Panc1 (cell line): ENCODE data around the gene TOE1. TPM values are rescaled to one million over a fixed set of nuclear protein-coding genes. Genes with fewer than 3 reads are reported as not detected.

Source experiments
- ATAC-seq: fragments of 200-7000 bp; cut with Tn5 transposase; 2 replicates; pipeline ENCODE4 v1.9.1; 2020; ENCODE audit warnings: mild to moderate bottlenecking, moderate library complexity
- BruUV-seq: library from RNA; stranded (reverse); fragments of 400-500 nt; replicated peaks from 2 replicates; lab custom pipeline; 2021; lab: Mats Ljungman, UMichigan
- CTCF ChIA-PET: fragments of 300-600 bp; sonication (Branson Sonifier 250); formaldehyde crosslinking; loops from one replicate; lab custom pipeline; 2022; ENCODE audit warnings: antibody characterized with exemption; lab: Charles Lee
- POLR2A ChIA-PET: fragments of 300-600 bp; sonication (Branson Sonifier 250); formaldehyde crosslinking; loops from one replicate; lab custom pipeline; 2022; ENCODE audit warnings: antibody characterized with exemption; lab: Charles Lee
- DNase-seq: peaks from one replicate; pipeline ENCODE4 v3.0.0-alpha.2; 2010; ENCODE audit warnings: low read depth, low spot score
- H3K27ac ChIP-seq: 2 replicates; pipeline ENCODE4 v1.5.1; 2011; ENCODE audit warnings: mild to moderate bottlenecking, low read length, inconsistent platforms
- H3K27me3 ChIP-seq: fragments of 200-500 bp; sonication (Bioruptor generic); 2 replicates; pipeline ENCODE4 v1.6.0; 2014; ENCODE audit warnings: low read length, inconsistent platforms; ENCODE audit not compliant: control insufficient read depth, insufficient read depth
- H3K36me3 ChIP-seq: fragments of 200-500 bp; sonication (Bioruptor generic); 2 replicates; pipeline ENCODE4 v1.5.1; 2014; ENCODE audit warnings: inconsistent platforms, mild to moderate bottlenecking, low read length, moderate library complexity; ENCODE audit not compliant: control insufficient read depth, insufficient read depth
- H3K4me1 ChIP-seq: 2 replicates; pipeline ENCODE4 v1.5.1; 2011; ENCODE audit warnings: inconsistent platforms, mild to moderate bottlenecking, low read length, moderate library complexity; ENCODE audit not compliant: control insufficient read depth, insufficient read depth
- H3K4me3 ChIP-seq, 2 experiments: 2 replicates each; pipeline ENCODE4 v1.5.1; 2011 to 2012; ENCODE audit warnings: low read depth in 2 of 2, low read length in 2 of 2, mild to moderate bottlenecking in 2 of 2, inconsistent platforms in 1 of 2, moderate library complexity in 1 of 2
- H3K9me3 ChIP-seq: fragments of 200-500 bp; sonication (Bioruptor generic); 2 replicates; pipeline ENCODE4 v1.5.1; 2014; ENCODE audit warnings: low read depth, mild to moderate bottlenecking, inconsistent platforms, low read length, moderate library complexity; ENCODE audit not compliant: control insufficient read depth, insufficient read depth
- POLR2AphosphoS5 ChIP-seq: IDR thresholded peaks from 2 replicates; pipeline ENCODE4 v1.6.1; 2012; ENCODE audit warnings: mild to moderate bottlenecking, low read depth, low read length, moderate library complexity
- SIN3A ChIP-seq: IDR thresholded peaks from 2 replicates; pipeline ENCODE4 v1.6.1; 2012; ENCODE audit warnings: low read depth, mild to moderate bottlenecking, low read length, moderate library complexity, borderline replicate concordance; ENCODE audit not compliant: insufficient read depth
- TCF7L2 ChIP-seq: IDR thresholded peaks from 2 replicates; pipeline ENCODE4 v1.6.1; 2011; ENCODE audit warnings: mild to moderate bottlenecking, low read depth, low read length, inconsistent platforms
- in situ Hi-C: cut with HindIII; loops from 2 replicates; pipeline ENCODE4 v1.10.0; 2016; ENCODE audit warnings: low sequenced_read_pairs, low pct_unique_long_range_greater_than_20kb
- intact Hi-C: fragments of 100-400 bp; cut with micrococcal nuclease; formaldehyde crosslinking; loops from one replicate; pipeline ENCODE4 v1.10.0; 2022; ENCODE audit not compliant: unreplicated experiment
- total RNA-seq: library from RNA; stranded (reverse); gene quantifications from one replicate; pipeline ENCODE4 v1.2.1, GENCODE V29; 2021; ENCODE audit not compliant: unreplicated experiment
- TF ChIP-seq, protein P1 (sequence below), 2 experiments: IDR thresholded peaks; 2 replicates each; pipeline ENCODE4 v1.6.1; 2011 to 2012; ENCODE audit warnings: low read depth in 2 of 2, control low read depth in 1 of 2, low read length in 1 of 2, mild to moderate bottlenecking in 1 of 2, moderate library complexity in 1 of 2; ENCODE audit not compliant: insufficient read depth in 1 of 2
- TF ChIP-seq, protein P2 (sequence below): fragments of 450-650 bp; IDR thresholded peaks from 2 replicates; pipeline ENCODE4 v1.5.1; 2017; ENCODE audit warnings: mild to moderate bottlenecking

The TOE1 gene
- total RNA-seq, 1 experiment from 2014 or later = 14.3 TPM

DNA sequence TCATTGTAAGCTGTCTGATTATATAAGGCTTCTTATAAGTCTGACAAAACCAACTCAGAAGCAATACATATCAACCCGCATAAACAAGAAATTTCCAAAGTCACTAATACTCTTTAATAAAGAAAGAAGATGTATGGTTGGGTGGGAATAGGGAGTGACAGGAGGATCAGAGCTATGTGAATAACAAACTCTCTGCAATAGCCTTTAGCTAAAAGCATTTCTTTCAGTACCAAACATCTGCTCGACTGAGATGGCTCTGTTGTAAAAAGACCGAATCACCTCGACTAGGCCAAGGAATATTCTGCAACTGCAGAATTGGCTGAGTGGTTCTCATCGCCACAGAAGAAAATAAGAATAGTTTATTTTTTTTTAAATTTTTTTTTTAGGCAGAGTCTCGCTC is 39.6 kb downstream of the TOE1 start:
- ChIA-PET POLR2A (no interaction called here), CTCF (interaction anchor here (0.5 kb wide), 1 partner anchor 53 kb away, joined by 8 read pairs; no protein-coding TSS in a partner anchor)
- Histone ChIP-seq H3K9me3 (no peaks in the 10 kb centered on the region), H3K36me3 (no peaks in the 10 kb centered on the region), H3K4me3 (no peak overlapping the region), H3K27ac (no peak overlapping the region), H3K4me1 (no peaks in the 10 kb centered on the region), H3K27me3 (no peaks in the 10 kb centered on the region; the same call in 1 of the 2 replicates)
- no TSS peak for BruUV-seq
- ATAC-seq (no peak), DNase-seq (no peak)
- no peak for TF ChIP-seq TCF7L2
- no peak for TF ChIP-seq SIN3A
- TF ChIP-seq, protein P1, sequence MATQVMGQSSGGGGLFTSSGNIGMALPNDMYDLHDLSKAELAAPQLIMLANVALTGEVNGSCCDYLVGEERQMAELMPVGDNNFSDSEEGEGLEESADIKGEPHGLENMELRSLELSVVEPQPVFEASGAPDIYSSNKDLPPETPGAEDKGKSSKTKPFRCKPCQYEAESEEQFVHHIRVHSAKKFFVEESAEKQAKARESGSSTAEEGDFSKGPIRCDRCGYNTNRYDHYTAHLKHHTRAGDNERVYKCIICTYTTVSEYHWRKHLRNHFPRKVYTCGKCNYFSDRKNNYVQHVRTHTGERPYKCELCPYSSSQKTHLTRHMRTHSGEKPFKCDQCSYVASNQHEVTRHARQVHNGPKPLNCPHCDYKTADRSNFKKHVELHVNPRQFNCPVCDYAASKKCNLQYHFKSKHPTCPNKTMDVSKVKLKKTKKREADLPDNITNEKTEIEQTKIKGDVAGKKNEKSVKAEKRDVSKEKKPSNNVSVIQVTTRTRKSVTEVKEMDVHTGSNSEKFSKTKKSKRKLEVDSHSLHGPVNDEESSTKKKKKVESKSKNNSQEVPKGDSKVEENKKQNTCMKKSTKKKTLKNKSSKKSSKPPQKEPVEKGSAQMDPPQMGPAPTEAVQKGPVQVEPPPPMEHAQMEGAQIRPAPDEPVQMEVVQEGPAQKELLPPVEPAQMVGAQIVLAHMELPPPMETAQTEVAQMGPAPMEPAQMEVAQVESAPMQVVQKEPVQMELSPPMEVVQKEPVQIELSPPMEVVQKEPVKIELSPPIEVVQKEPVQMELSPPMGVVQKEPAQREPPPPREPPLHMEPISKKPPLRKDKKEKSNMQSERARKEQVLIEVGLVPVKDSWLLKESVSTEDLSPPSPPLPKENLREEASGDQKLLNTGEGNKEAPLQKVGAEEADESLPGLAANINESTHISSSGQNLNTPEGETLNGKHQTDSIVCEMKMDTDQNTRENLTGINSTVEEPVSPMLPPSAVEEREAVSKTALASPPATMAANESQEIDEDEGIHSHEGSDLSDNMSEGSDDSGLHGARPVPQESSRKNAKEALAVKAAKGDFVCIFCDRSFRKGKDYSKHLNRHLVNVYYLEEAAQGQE (IDR thresholded peaks at IDR 0.05; ENCODE audit: insufficient read depth in 1 of 2, low read depth in 2 of 2, low read length in 1 of 2) = no peak
- no peak for TF ChIP-seq POLR2AphosphoS5
- TF ChIP-seq, protein P2, sequence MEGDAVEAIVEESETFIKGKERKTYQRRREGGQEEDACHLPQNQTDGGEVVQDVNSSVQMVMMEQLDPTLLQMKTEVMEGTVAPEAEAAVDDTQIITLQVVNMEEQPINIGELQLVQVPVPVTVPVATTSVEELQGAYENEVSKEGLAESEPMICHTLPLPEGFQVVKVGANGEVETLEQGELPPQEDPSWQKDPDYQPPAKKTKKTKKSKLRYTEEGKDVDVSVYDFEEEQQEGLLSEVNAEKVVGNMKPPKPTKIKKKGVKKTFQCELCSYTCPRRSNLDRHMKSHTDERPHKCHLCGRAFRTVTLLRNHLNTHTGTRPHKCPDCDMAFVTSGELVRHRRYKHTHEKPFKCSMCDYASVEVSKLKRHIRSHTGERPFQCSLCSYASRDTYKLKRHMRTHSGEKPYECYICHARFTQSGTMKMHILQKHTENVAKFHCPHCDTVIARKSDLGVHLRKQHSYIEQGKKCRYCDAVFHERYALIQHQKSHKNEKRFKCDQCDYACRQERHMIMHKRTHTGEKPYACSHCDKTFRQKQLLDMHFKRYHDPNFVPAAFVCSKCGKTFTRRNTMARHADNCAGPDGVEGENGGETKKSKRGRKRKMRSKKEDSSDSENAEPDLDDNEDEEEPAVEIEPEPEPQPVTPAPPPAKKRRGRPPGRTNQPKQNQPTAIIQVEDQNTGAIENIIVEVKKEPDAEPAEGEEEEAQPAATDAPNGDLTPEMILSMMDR = no peak
- in situ Hi-C loops = no loop called here
- intact Hi-C loops = no loop called here

DNA sequence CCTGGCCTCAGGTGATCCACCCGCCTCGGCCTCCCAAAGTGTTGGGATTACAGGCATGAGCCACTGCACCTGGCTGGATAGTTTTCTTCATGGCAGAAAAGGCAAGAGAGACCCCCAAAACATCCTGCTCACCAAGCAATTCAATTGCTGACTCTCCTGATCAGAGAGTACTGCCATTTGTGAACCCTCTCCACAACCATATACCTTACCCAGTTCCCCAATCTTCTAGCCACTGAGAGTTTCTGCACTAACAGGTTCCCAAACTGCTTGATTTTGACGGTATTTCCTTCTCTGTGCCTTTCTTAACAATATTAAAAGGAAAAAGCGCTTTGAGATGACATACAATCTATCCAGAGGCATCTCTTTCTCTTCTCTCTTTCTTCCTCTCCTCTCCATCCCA is 40.2 kb downstream of the TOE1 start:
- H3K4me1 ChIP-seq = no peaks in the 10 kb centered on the region
- no peaks in the 10 kb centered on the region for H3K36me3 ChIP-seq
- ATAC-seq (no peak), DNase-seq (no peak)
- H3K4me3 ChIP-seq = no peak overlapping the region
- POLR2A ChIA-PET = no interaction called here
- in situ Hi-C loops (no loop called here), intact Hi-C loops (no loop called here)
- CTCF ChIA-PET = no interaction called here
- H3K27ac ChIP-seq = no peak overlapping the region
- no peaks in the 10 kb centered on the region for H3K9me3 ChIP-seq
- H3K27me3 ChIP-seq = no peaks in the 10 kb centered on the region; the same call in 1 of the 2 replicates
- no peak for TF ChIP-seq SIN3A
- TF ChIP-seq, protein P1 (IDR thresholded peaks at IDR 0.05; ENCODE audit: insufficient read depth in 1 of 2, low read depth in 2 of 2, low read length in 1 of 2) = no peak
- no peak for TF ChIP-seq POLR2AphosphoS5
- no peak for TF ChIP-seq TCF7L2
- TF ChIP-seq, protein P2 = no peak
- no TSS peak for BruUV-seq
